OCI-LY3 (cell line): Measurements from ENCODE around the gene GTSF1L.

Source experiments
- EZH2phosphoT487 ChIP-seq: fragments of 200-600 bp; shearing (Covaris generic); IDR thresholded peaks from 2 replicates; pipeline ENCODE4 v1.6.1; 2018; ENCODE audit warnings: antibody characterized with exemption, mixed run types, low read depth
- TF ChIP-seq, protein P1 (sequence below): fragments of 200-600, 300-600 bp; sonication (generic); IDR thresholded peaks from 2 replicates; pipeline ENCODE4 v1.5.1; 2014; ENCODE audit warnings: antibody characterized with exemption, low read length, low read depth

DNA sequence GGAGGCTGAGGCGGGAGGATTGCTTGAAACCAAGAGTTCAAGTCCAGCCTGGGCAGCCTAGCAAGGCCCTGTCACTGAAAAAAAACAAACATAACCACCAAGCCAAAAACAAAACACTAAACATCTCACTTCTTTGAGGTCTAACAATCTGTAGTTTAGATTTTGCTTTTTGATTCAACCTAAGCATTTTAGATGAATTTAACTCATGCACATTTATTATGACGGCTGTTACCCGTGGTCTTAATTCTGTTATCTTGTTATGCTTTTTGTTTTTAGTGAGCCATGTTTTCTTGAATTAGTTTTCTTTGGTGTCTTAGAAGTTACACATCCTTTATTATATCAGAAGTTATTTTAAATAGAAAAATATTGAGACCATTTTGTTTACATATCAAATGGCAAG lies 13.8 kb upstream of the GTSF1L start:
- TF ChIP-seq EZH2phosphoT487, result no peak
- TF ChIP-seq, protein P1, sequence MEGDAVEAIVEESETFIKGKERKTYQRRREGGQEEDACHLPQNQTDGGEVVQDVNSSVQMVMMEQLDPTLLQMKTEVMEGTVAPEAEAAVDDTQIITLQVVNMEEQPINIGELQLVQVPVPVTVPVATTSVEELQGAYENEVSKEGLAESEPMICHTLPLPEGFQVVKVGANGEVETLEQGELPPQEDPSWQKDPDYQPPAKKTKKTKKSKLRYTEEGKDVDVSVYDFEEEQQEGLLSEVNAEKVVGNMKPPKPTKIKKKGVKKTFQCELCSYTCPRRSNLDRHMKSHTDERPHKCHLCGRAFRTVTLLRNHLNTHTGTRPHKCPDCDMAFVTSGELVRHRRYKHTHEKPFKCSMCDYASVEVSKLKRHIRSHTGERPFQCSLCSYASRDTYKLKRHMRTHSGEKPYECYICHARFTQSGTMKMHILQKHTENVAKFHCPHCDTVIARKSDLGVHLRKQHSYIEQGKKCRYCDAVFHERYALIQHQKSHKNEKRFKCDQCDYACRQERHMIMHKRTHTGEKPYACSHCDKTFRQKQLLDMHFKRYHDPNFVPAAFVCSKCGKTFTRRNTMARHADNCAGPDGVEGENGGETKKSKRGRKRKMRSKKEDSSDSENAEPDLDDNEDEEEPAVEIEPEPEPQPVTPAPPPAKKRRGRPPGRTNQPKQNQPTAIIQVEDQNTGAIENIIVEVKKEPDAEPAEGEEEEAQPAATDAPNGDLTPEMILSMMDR, result no peak
